Measurements from ENCODE around the gene GASK1A. TPM values are rescaled to one million over a fixed set of nuclear protein-coding genes. Genes with fewer than 3 reads are reported as not detected.

Gene GASK1A
- total RNA-seq, 1 donor: 0.63 TPM

DNA sequence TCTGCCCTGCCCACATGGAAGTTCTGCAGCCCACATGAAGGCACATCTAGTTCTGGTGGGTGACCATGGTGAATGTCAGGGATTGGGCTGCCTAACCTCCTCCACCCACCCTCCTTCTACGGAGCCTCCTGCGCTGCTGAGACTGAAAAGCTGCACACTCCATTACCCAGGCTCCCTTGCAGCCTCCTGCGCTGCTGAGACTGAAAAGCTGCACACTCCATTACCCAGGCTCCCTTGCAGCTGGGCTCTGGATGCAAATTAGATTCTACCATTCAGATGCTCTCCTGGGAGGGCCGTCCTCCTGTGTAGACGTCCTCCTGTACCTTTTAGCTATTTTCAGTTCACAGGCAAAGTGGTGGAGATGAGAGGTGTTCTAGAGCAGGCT lies 94.7 kb downstream of the GASK1A start:
- TF ChIP-seq, protein P1, sequence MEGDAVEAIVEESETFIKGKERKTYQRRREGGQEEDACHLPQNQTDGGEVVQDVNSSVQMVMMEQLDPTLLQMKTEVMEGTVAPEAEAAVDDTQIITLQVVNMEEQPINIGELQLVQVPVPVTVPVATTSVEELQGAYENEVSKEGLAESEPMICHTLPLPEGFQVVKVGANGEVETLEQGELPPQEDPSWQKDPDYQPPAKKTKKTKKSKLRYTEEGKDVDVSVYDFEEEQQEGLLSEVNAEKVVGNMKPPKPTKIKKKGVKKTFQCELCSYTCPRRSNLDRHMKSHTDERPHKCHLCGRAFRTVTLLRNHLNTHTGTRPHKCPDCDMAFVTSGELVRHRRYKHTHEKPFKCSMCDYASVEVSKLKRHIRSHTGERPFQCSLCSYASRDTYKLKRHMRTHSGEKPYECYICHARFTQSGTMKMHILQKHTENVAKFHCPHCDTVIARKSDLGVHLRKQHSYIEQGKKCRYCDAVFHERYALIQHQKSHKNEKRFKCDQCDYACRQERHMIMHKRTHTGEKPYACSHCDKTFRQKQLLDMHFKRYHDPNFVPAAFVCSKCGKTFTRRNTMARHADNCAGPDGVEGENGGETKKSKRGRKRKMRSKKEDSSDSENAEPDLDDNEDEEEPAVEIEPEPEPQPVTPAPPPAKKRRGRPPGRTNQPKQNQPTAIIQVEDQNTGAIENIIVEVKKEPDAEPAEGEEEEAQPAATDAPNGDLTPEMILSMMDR (IDR thresholded peaks at IDR 0.05; ENCODE audit: insufficient read depth, low read length): no peak
- no peak overlapping the region for H3K4me3 ChIP-seq (ENCODE audit: low read depth, low read length)
- no peak for DNase-seq (ENCODE audit: low read depth)

DNA sequence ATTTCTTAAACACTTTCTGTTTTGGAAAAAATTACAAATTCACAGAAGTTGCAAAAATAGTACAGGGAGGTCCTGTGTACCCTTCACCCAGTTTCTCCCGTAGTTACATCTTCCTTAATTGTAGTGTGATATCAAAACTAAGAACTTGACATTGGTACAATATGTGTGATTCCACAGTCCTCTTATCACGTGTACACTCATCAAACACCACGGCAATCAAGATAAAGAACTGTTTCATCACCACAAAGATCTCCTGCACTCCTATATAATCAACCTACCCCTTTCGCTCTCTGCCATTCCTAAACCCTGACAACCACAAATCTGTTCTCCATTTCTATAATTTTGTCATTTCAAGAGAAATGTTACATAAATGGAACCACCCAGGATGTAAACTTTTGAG lies 95.4 kb downstream of the GASK1A start:
- TF ChIP-seq, protein P1 (IDR thresholded peaks at IDR 0.05; ENCODE audit: insufficient read depth, low read length): no peak
- DNase-seq (ENCODE audit: low read depth): no peak
- no peak overlapping the region for H3K4me3 ChIP-seq (ENCODE audit: low read depth, low read length)

DNA sequence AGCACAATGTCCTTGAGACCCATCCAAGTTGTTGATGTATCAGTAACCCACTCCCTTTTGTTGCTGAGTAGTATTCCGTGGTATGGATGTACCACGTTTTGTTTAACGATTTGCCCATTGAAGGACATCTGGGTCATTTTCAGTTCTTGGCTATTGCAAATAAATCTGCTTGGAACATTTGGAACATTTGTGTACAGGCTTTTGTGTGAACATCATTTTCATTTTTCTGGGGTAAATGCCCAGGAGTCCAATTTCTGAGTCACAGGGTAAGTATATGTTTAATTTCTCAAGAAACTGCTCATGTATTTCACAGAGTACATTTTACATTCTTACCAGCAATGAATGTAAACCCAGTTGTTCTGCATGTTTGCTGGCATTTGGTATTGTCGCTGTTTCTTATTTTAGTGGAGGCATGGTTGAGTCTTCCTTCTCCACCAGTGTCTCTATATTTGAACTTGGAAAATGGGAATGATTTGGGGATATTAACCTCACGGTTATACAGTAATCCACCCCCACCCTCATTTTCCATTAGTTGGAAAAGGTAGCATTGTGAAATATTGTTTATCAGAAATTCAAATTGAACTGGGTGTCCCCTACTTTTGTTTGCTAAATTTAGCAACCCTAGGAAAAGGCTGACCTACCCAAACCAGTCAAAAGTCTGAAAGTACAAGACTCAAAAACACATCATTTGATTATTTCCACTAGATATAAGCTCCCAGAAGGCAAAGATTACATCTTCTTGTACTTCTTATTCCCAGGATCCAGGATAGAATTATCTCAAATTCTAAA lies 96.0 kb downstream of the GASK1A start:
- TF ChIP-seq, protein P1 (IDR thresholded peaks at IDR 0.05; ENCODE audit: insufficient read depth, low read length): no peak
- no peak overlapping the region for H3K4me3 ChIP-seq (ENCODE audit: low read depth, low read length)
- DNase-seq (ENCODE audit: low read depth): peak; percentile 18

DNA sequence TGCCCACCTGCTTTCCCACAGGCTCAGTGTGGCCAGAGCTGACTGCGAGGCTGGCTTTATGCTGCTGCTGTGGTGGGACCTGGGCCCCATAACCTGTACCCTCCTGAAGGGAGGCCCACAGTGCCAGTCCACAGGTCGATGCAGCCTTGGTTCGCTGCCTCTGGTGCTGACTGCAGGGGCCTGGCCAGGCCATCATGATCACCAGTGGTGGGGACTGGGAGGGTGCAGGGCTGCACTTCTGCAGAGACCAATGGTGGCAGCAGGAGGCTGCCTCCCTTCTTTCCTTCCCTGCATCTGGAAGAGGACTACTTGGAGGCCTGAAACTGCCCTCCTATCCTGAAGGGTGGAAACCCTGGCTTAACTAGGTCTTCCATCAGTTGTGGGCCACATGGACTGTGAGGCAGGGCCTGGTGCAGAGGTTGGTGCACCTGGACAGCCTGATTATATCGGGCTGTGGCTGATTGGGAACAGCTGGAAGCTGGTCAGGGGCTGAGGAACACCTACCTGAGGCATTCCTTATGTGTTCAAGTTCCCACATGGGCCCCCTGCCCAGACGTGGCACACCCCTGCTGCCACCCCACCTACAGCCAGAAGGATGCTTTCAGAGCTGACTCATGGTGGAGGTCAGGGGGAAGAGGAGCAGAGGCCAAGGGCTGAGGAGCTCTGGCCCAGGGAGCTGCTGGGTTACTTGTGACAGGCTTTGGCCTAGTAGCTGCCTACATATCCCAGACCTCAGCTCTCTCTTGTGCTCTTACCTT lies 97.0 kb downstream of the GASK1A start:
- no peak for DNase-seq (ENCODE audit: low read depth)
- TF ChIP-seq, protein P1 (IDR thresholded peaks at IDR 0.05; ENCODE audit: insufficient read depth, low read length): no peak
- H3K4me3 ChIP-seq (ENCODE audit: low read depth, low read length): no peak overlapping the region

DNA sequence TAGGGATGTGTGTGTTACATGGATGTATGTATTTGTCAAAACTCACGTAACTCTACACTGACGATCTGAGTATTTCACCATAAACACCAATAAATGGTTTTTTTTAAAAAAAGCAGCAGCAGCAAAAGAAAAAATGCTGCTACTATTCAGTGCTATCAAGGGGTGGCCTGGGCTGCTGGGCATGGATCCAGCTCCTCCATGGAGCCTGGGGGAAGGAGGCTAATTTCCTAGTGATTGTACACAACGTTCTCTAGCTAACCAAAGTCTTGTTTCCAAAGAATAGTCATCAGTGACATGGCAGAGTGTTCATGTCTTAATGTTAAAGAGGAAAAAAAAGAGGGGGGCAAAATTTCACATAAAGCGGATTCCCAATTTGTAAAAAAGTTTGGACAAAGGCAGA lies 97.7 kb downstream of the GASK1A start:
- H3K4me3 ChIP-seq (ENCODE audit: low read depth, low read length): no peak overlapping the region
- DNase-seq (ENCODE audit: low read depth): no peak
- TF ChIP-seq, protein P1 (IDR thresholded peaks at IDR 0.05; ENCODE audit: insufficient read depth, low read length): no peak

DNA sequence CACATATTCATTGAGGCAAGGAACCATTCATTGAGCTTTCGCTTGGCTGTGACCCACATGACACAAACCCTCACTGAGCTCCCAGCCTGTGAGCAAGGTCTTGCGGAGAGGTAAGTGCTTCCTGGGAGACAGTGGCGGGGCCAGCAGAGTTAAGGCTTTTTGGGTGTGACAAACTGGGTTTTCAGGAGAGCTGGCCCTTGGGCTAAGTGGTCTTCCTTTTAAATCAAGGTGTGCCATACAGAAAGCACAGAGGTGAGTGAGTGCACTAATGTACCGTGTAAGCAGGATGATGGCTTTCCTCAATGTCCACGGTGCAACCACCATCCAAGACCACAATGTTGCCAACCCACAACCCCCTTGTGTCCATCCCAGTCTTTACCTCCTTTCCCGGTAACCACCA lies 98.2 kb downstream of the GASK1A start:
- DNase-seq (ENCODE audit: low read depth): no peak
- TF ChIP-seq, protein P1 (IDR thresholded peaks at IDR 0.05; ENCODE audit: insufficient read depth, low read length): no peak
- H3K4me3 ChIP-seq (ENCODE audit: low read depth, low read length): no peak overlapping the region

Measured in fibroblast of the aortic adventitia (primary cell).